A549 (cell line): Measurements from ENCODE around the gene NR3C2. TPM values are rescaled to one million over a fixed set of nuclear protein-coding genes. Genes with fewer than 3 reads are reported as not detected.

Experiments used
- ATAC-seq, 2 experiments: fragments of 200-7000 bp in 1 of 2; fragments of >200 bp in 1 of 2; cut with Nextera tagmentation in 1 of 2; cut with Tn5 transposase in 1 of 2; 3 replicates each; pipeline versions ENCODE4 v1.8.0 to v1.9.1; 2018 to 2020; ENCODE audit warnings: mild to moderate bottlenecking in 1 of 2, moderate library complexity in 1 of 2
- CTCF ChIA-PET: fragments of 300-600 bp; sonication (Branson Sonifier 250); formaldehyde crosslinking; extraction: SDS; loops from one replicate; lab custom pipeline; 2021; ENCODE audit warnings: antibody characterized with exemption, inconsistent platforms; lab: Yijun Ruan, JAX
- POLR2A ChIA-PET: fragments of 350-600 bp; formaldehyde crosslinking; extraction: SDS; loops from one replicate; lab custom pipeline; 2021; ENCODE audit warnings: antibody characterized with exemption, inconsistent platforms; lab: Yijun Ruan, JAX
- DNase-seq, 2 experiments: peaks; one replicate each; pipeline versions ENCODE4 v3.0.0 to v3.0.0-alpha.2; 2011 to 2016; ENCODE audit warnings: low read depth in 1 of 2, low spot score in 1 of 2
- FAIRE-seq: peaks from 2 replicates; lab custom pipeline; 2011; peaks lifted over from hg19 to GRCh38; lab: Jason Lieb, UNC
- H3K27ac ChIP-seq, 2 experiments: fragments of >200 bp; sonication (Bioruptor Twin); formaldehyde crosslinking; 3 replicates each; pipeline ENCODE4 v1.5.1; 2016 to 2017
- H3K4me1 ChIP-seq: fragments of >200 bp; sonication (Bioruptor Twin); formaldehyde crosslinking; 3 replicates; pipeline ENCODE4 v1.6.1; 2016
- H3K4me2 ChIP-seq: fragments of >200 bp; sonication (Bioruptor Twin); formaldehyde crosslinking; 3 replicates; pipeline ENCODE4 v1.6.1; 2016
- H3K4me3 ChIP-seq: fragments of >200 bp; sonication (Bioruptor Twin); formaldehyde crosslinking; 3 replicates; pipeline ENCODE4 v1.5.1; 2016
- H3K9me3 ChIP-seq: fragments of >200 bp; sonication (Bioruptor Twin); formaldehyde crosslinking; 3 replicates; pipeline ENCODE4 v1.6.1; 2016
- ATOH8 ChIP-seq: fragments of 250-450 bp; sonication (Bioruptor Pico); IDR thresholded peaks from 2 replicates; pipeline ENCODE4 v1.5.0; 2020; ENCODE audit warnings: low read depth, mild to moderate bottlenecking, moderate library complexity
- BHLHE40 ChIP-seq: IDR thresholded peaks from 2 replicates; pipeline ENCODE4 v1.6.1; 2012; ENCODE audit warnings: low read depth, low read length, inconsistent platforms
- CTCF ChIP-seq: fragments of >200 bp; sonication (Bioruptor Twin); formaldehyde crosslinking; IDR thresholded peaks from 3 replicates; pipeline ENCODE4 v1.5.1; 2016
- EP300 ChIP-seq, 2 experiments: fragments of >200 bp; sonication (Bioruptor Twin); formaldehyde crosslinking; IDR thresholded peaks; 2 replicates in 1 of 2; 3 replicates in 1 of 2; pipeline ENCODE4 v1.6.1; 2016 to 2017
- FOSL2 ChIP-seq, 2 experiments: fragments of 450-650 bp in 1 of 2; fragments of >200 bp in 1 of 2; sonication (Bioruptor Twin) in 1 of 2; formaldehyde crosslinking; IDR thresholded peaks; 2 replicates each; pipeline versions ENCODE4 v1.5.0 to v1.6.1; 2016 to 2020; ENCODE audit warnings: mild to moderate bottlenecking in 1 of 2, moderate library complexity in 1 of 2
- HOXA7 ChIP-seq: fragments of 250-450 bp; sonication (Bioruptor Pico); IDR thresholded peaks from 2 replicates; pipeline ENCODE4 v1.5.0; 2020; ENCODE audit warnings: mild to moderate bottlenecking, moderate library complexity
- HOXB5 ChIP-seq: fragments of 250-450 bp; sonication (Bioruptor Pico); IDR thresholded peaks from 2 replicates; pipeline ENCODE4 v1.5.0; 2020; ENCODE audit warnings: mild to moderate bottlenecking, moderate library complexity
- JUNB ChIP-seq: fragments of >200 bp; sonication (Bioruptor Twin); formaldehyde crosslinking; IDR thresholded peaks from 2 replicates; pipeline ENCODE4 v1.6.1; 2016
- KDM1A ChIP-seq: fragments of 200-600 bp; sonication (generic); IDR thresholded peaks from 2 replicates; pipeline ENCODE4 v1.6.1; 2016; ENCODE audit warnings: low read depth, mild to moderate bottlenecking
- MAZ ChIP-seq: fragments of 150-350 bp; IDR thresholded peaks from 2 replicates; pipeline ENCODE4 v1.6.1; 2014; ENCODE audit warnings: antibody characterized with exemption, low read depth, low read length, borderline replicate concordance
- MYC ChIP-seq: IDR thresholded peaks from 2 replicates; pipeline ENCODE4 v1.6.1; 2012; ENCODE audit warnings: mild to moderate bottlenecking, inconsistent platforms, low read length, improper control_type of control experiment, borderline replicate concordance
- NR3C1 ChIP-seq: fragments of >200 bp; sonication (Bioruptor Twin); formaldehyde crosslinking; IDR thresholded peaks from 3 replicates; pipeline ENCODE4 v1.6.1; 2017
- POLR2A ChIP-seq: IDR thresholded peaks from 2 replicates; pipeline ENCODE4 v1.6.1; 2012; ENCODE audit warnings: mild to moderate bottlenecking, low read length
- POLR2AphosphoS2 ChIP-seq: conservative IDR thresholded peaks from 2 replicates; pipeline ENCODE4 v1.6.1; 2012; ENCODE audit warnings: low read length, improper control_type of control experiment, inconsistent platforms
- RAD21 ChIP-seq, 2 experiments: fragments of >200 bp in 1 of 2; sonication (Bioruptor Twin) in 1 of 2; formaldehyde crosslinking in 1 of 2; IDR thresholded peaks in 1 of 2; conservative IDR thresholded peaks in 1 of 2; 2 replicates in 1 of 2; 3 replicates in 1 of 2; pipeline ENCODE4 v1.6.1; 2012 to 2018; ENCODE audit warnings: inconsistent platforms in 1 of 2
- RCOR1 ChIP-seq: fragments of 150-350 bp; IDR thresholded peaks from 2 replicates; pipeline ENCODE4 v1.6.1; 2014; ENCODE audit warnings: antibody characterized with exemption, low read length, low read depth
- WGBS: methylation state at CpG from one replicate; pipeline ENCODE4 v1.1.6; 2017; ENCODE audit errors: missing lambda C conversion rate; 5-methylcytosine and 5-hydroxymethylcytosine counted together
- polyA plus RNA-seq, 4 experiments: library from polyadenylated mRNA; depleted of rRNA in 3 of 4; stranded (reverse); fragments of >200 nt; fragmentation: RNase III in 1 of 4; extraction: RNeasy Plus Mini Kit Qiagen cat#74134 plus additional on column Dnase treatment in 1 of 4; gene quantifications; 2 replicates in 3 of 4; 3 replicates in 1 of 4; pipeline ENCODE4 v1.2.3, GENCODE V29; 2011 to 2017
- TF ChIP-seq, protein P1 (sequence below): IDR thresholded peaks from 2 replicates; pipeline ENCODE4 v1.6.1; 2012
- TF ChIP-seq, protein P2 (sequence below): fragments of 450-650 bp; IDR thresholded peaks from 2 replicates; pipeline ENCODE4 v1.6.1; 2014; ENCODE audit warnings: antibody characterized with exemption
- TF ChIP-seq, protein P3 (sequence below): IDR thresholded peaks from 2 replicates; pipeline ENCODE4 v1.6.1; 2012
- TF ChIP-seq, protein P4 (sequence below): fragments of >200 bp; sonication (Bioruptor Twin); formaldehyde crosslinking; IDR thresholded peaks from 2 replicates; pipeline ENCODE4 v1.6.1; 2016

The NR3C2 gene
- polyA plus RNA-seq, 2 of the 4 experiments (the other 2 are of a cell fraction) = 0.01 to 0.03 TPM

- H3K4me2 ChIP-seq = no peak overlapping the region
- POLR2A ChIA-PET = no interaction called here
- FAIRE-seq = no peak
- 93% methylated on average over 9 of the region's 9 CpGs for WGBS
- CTCF ChIA-PET = no interaction called here
- no peaks in the 10 kb centered on the region for H3K4me1 ChIP-seq
- DNase-seq = no peak
- TF ChIP-seq HOXB5 (CRISPR knock-in tag) (no peak), MYC (no peak), NR3C1 (no peak), BHLHE40 (no peak), EP300 (IDR thresholded peaks at IDR 0.05) (no peak), KDM1A (no peak), POLR2A (no peak), RCOR1 (no peak)
- TF ChIP-seq, protein P1, sequence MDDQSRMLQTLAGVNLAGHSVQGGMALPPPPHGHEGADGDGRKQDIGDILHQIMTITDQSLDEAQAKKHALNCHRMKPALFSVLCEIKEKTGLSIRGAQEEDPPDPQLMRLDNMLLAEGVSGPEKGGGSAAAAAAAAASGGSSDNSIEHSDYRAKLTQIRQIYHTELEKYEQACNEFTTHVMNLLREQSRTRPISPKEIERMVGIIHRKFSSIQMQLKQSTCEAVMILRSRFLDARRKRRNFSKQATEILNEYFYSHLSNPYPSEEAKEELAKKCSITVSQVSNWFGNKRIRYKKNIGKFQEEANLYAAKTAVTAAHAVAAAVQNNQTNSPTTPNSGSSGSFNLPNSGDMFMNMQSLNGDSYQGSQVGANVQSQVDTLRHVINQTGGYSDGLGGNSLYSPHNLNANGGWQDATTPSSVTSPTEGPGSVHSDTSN = no peak
- ATAC-seq = no peak
- no peaks in the 10 kb centered on the region for H3K9me3 ChIP-seq
- H3K27ac ChIP-seq = no peak overlapping the region
- H3K4me3 ChIP-seq = no peak overlapping the region
These were observed 397.9 kb downstream of the NR3C2 start for GRCh38 chr4:148044089-148044911.

GRCh38 chr4:148041606-148042329 lies 400.4 kb downstream of the NR3C2 start:
- POLR2A ChIA-PET = no interaction called here
- Histone ChIP-seq H3K9me3 (no peaks in the 10 kb centered on the region), H3K4me1 (no peaks in the 10 kb centered on the region), H3K4me2 (no peak overlapping the region), H3K27ac (no peak overlapping the region)
- FAIRE-seq (no peak), DNase-seq (no peak)
- 82% methylated on average over 7 of the region's 7 CpGs for WGBS
- TF ChIP-seq BHLHE40 (no peak), POLR2A (no peak), JUNB (no peak), HOXB5 (CRISPR knock-in tag) (no peak), NR3C1 (no peak), RCOR1 (no peak), POLR2AphosphoS2 (no peak), CTCF (no peak), RAD21 (conservative IDR thresholded peaks at IDR 0.05 in 1 of 2, IDR thresholded peaks at IDR 0.05 in 1 of 2) (no peak), MAZ (no peak), HOXA7 (no peak), FOSL2 (IDR thresholded peaks at IDR 0.05) (no peak), FOSL2 (CRISPR knock-in tag; IDR thresholded peaks at IDR 0.05) (no peak), ATOH8 (CRISPR knock-in tag) (no peak)
- TF ChIP-seq, protein P1 = no peak
- TF ChIP-seq, protein P2, sequence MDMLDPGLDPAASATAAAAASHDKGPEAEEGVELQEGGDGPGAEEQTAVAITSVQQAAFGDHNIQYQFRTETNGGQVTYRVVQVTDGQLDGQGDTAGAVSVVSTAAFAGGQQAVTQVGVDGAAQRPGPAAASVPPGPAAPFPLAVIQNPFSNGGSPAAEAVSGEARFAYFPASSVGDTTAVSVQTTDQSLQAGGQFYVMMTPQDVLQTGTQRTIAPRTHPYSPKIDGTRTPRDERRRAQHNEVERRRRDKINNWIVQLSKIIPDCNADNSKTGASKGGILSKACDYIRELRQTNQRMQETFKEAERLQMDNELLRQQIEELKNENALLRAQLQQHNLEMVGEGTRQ = no peak
- TF ChIP-seq, protein P3, sequence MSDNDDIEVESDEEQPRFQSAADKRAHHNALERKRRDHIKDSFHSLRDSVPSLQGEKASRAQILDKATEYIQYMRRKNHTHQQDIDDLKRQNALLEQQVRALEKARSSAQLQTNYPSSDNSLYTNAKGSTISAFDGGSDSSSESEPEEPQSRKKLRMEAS = no peak
- TF ChIP-seq, protein P4, sequence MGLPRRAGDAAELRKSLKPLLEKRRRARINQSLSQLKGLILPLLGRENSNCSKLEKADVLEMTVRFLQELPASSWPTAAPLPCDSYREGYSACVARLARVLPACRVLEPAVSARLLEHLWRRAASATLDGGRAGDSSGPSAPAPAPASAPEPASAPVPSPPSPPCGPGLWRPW = no peak
- TF ChIP-seq, all 56 proteins: peak for 0
- H3K4me3 ChIP-seq = no peak overlapping the region
- no peak for ATAC-seq
- CTCF ChIA-PET = interaction anchor here (0.7 to 0.8 kb wide), 2 partner anchors 15 to 25 kb away, joined by 3 read pairs; no protein-coding TSS in a partner anchor
